Neural cell (in vitro differentiated cells): ENCODE results near the gene ZNF891. TPM values are rescaled to one million over a fixed set of nuclear protein-coding genes. Genes with fewer than 3 reads are reported as not detected.

ENCODE experiments used
- H2AFZ ChIP-seq: fragments of 200-600, 300-800 bp; sonication (generic), shearing (Covaris generic); 2 replicates; pipeline ENCODE4 v1.6.0; 2014; ENCODE audit warnings: low read depth, mild to moderate bottlenecking, antibody characterized with exemption, low read length, moderate library complexity
- H3F3A ChIP-seq: fragments of 200-600 bp; shearing (Covaris generic); 2 replicates; pipeline ENCODE4 v1.6.1; 2016; ENCODE audit warnings: mild to moderate bottlenecking, moderate library complexity, mixed read lengths, antibody characterized with exemption, low read length; ENCODE audit not compliant: insufficient read depth, poor library complexity, severe bottlenecking
- H3K27ac ChIP-seq: fragments of 200-600, 300-800 bp; sonication (generic), shearing (Covaris generic); 2 replicates; pipeline ENCODE4 v1.5.1; 2014; ENCODE audit warnings: mild to moderate bottlenecking, low read length, moderate library complexity
- H3K27me3 ChIP-seq: fragments of 300-800, 200-600 bp; sonication (generic), shearing (Covaris generic); 2 replicates; pipeline ENCODE4 v1.6.0; 2014; ENCODE audit warnings: mild to moderate bottlenecking, low read depth, low read length, moderate library complexity; ENCODE audit not compliant: insufficient read depth
- H3K36me3 ChIP-seq: fragments of 300-800, 200-600 bp; sonication (generic), shearing (Covaris generic); 2 replicates; pipeline ENCODE4 v1.5.1; 2014; ENCODE audit warnings: mild to moderate bottlenecking, antibody characterized with exemption, low read length, moderate library complexity; ENCODE audit not compliant: insufficient read depth
- H3K4me2 ChIP-seq: fragments of 300-800, 200-600 bp; sonication (generic), shearing (Covaris generic); 2 replicates; pipeline ENCODE4 v1.6.0; 2014; ENCODE audit warnings: mild to moderate bottlenecking, low read length
- H3K4me3 ChIP-seq: fragments of 300-800, 200-600 bp; sonication (generic), shearing (Covaris generic); 2 replicates; pipeline ENCODE4 v1.5.1; 2014; ENCODE audit warnings: mild to moderate bottlenecking, low read length, moderate library complexity
- H3K79me2 ChIP-seq: fragments of 200-600 bp; shearing (Covaris generic); replicated peaks from 2 replicates; pipeline ENCODE4 v1.6.0; 2014; ENCODE audit warnings: mild to moderate bottlenecking, low read length, moderate library complexity; ENCODE audit not compliant: insufficient read depth
- H3K9ac ChIP-seq: fragments of 300-800, 200-600 bp; sonication (generic), shearing (Covaris generic); 2 replicates; pipeline ENCODE4 v1.6.1; 2016; ENCODE audit warnings: mild to moderate bottlenecking, low read length, mixed read lengths
- H3K9me2 ChIP-seq: fragments of 200-600 bp; shearing (Covaris generic); 2 replicates; pipeline ENCODE4 v1.6.1; 2016; ENCODE audit warnings: mild to moderate bottlenecking, low read length, mixed read lengths; ENCODE audit not compliant: insufficient read depth
- H3K9me3 ChIP-seq: fragments of 200-600, 300-800 bp; sonication (generic), shearing (Covaris generic); 2 replicates; pipeline ENCODE4 v1.6.1; 2016; ENCODE audit warnings: mild to moderate bottlenecking, mixed run types, low read length, moderate library complexity, mixed read lengths
- H4K20me1 ChIP-seq: fragments of 200-600 bp; shearing (Covaris generic); 2 replicates; pipeline ENCODE4 v1.6.1; 2016; ENCODE audit warnings: mild to moderate bottlenecking, mixed run types; ENCODE audit not compliant: insufficient read depth
- EP300 ChIP-seq: fragments of 450-650 bp; conservative IDR thresholded peaks from 2 replicates; pipeline ENCODE4 v1.6.1; 2014; ENCODE audit warnings: antibody characterized with exemption, mild to moderate bottlenecking, moderate library complexity; ENCODE audit not compliant: poor library complexity, severe bottlenecking
- EZH2 ChIP-seq: fragments of 200-600, 300-800 bp; shearing (Covaris generic), sonication (generic); IDR thresholded peaks from 2 replicates; pipeline ENCODE4 v1.6.1; 2014; ENCODE audit warnings: antibody characterized with exemption, low read length, borderline replicate concordance, mild to moderate bottlenecking; ENCODE audit not compliant: insufficient read depth, poor library complexity, severe bottlenecking
- MXI1 ChIP-seq: fragments of 450-650 bp; conservative IDR thresholded peaks from 2 replicates; pipeline ENCODE4 v1.6.1; 2014; ENCODE audit warnings: antibody characterized with exemption, mild to moderate bottlenecking; ENCODE audit not compliant: poor library complexity, severe bottlenecking
- POLR2AphosphoS5 ChIP-seq: IDR thresholded peaks from 2 replicates; pipeline ENCODE4 v1.6.1; 2012
- RAD21 ChIP-seq: fragments of 450-650 bp; conservative IDR thresholded peaks from 2 replicates; pipeline ENCODE4 v1.6.1; 2014; ENCODE audit warnings: antibody characterized with exemption, mild to moderate bottlenecking, moderate library complexity
- SMC3 ChIP-seq: fragments of 450-650 bp; conservative IDR thresholded peaks from 2 replicates; pipeline ENCODE4 v1.6.1; 2014; ENCODE audit warnings: antibody characterized with exemption, mild to moderate bottlenecking, moderate library complexity; ENCODE audit not compliant: poor library complexity
- TAF1 ChIP-seq: IDR thresholded peaks from 2 replicates; pipeline ENCODE4 v1.6.1; 2012; ENCODE audit warnings: low read depth
- polyA minus RNA-seq: library from RNA; depleted of rRNA, polyadenylated mRNA; stranded (reverse); fragments of >200 nt; gene quantifications from 2 replicates; pipeline ENCODE4 v1.2.3, GENCODE V29; 2014
- polyA plus RNA-seq: library from polyadenylated mRNA; depleted of rRNA; stranded (reverse); fragments of >200 nt; gene quantifications from 2 replicates; pipeline ENCODE4 v1.2.3, GENCODE V29; 2014
- TF ChIP-seq, protein P1 (sequence below): IDR thresholded peaks from 2 replicates; pipeline ENCODE4 v1.6.1; 2012; ENCODE audit warnings: borderline replicate concordance
- TF ChIP-seq, protein P2 (sequence below): fragments of 450-650 bp; IDR thresholded peaks from 2 replicates; pipeline ENCODE4 v1.5.1; 2014; ENCODE audit warnings: antibody characterized with exemption, mild to moderate bottlenecking, moderate library complexity; ENCODE audit not compliant: poor library complexity, severe bottlenecking

ZNF891 gene
- polyA plus RNA-seq (9.4 and 10.4 TPM in 2 replicates), polyA minus RNA-seq (22.4 and 24.1 TPM in 2 replicates)

DNA sequence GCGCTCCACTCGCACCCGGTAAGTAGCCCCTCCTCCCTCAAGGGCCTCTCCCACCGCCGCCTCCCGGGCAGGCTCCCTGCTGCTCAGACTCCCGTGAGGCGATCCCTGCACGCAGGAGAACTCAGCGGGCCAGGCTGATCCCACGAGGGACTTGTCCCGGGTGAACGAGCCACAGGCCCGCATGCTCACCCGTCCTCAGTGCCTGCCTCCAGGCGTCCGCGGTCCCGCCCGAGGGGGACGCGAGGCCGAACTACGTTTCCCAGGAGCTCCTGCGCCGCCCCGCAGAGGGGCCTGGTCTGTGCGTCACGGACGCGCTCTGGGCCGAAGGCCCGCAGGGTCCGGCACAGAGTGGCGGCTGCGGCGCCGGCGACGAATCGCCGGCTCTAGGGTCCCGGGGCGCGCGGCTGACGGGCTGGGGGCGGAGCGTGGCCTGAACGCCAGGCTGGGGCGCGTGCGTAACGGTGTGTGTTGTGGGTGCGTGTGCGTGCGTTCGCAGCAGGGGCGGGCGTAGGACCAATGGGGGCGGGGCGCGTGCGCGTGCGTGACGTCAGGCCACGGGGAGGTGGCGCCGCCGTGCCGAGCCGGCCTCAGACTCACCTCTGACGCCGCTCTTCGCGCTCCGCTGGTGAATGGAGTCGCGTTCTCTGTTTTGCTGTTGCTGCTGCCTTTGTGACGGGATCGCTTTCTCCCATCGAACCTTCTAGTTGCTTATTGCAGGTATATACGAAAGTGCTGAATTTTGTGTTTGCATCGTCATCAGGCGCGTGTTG, at the start of gene ZNF891, which contains the start of gene ZNF10:
ZNF891 (minus strand) TSS at position 237 of the 770 bp plus-strand sequence. CDS start 8,356 bp downstream, outside the sequence.
ZNF10 (plus strand) TSS at position 590 of the 770 bp plus-strand sequence. CDS start 13,866 bp downstream, outside the sequence.
- Histone ChIP-seq H3K4me3 (peak within 1 kb of the TSS; percentile 99), H3K9ac (peak within 1 kb of the TSS; percentile 94), H3F3A (no peaks in the 10 kb centered on the region), H3K27me3 (no peaks in the 10 kb centered on the region), H3K27ac (peak within 1 kb of the TSS; percentile 98), H3K9me2 (no peaks in the 10 kb centered on the region), H3K9me3 (peaks cover 21% of the 10 kb centered on the region), H2AFZ (peak within 1 kb of the TSS; percentile 94), H3K36me3 (peaks cover 36% of the 10 kb centered on the region), H4K20me1 (no peaks in the 10 kb centered on the region), H3K79me2 (peaks cover 58% of the 10 kb centered on the region), H3K4me2 (peak within 1 kb of the TSS; percentile 77)
- TF ChIP-seq EZH2 (no peak), TAF1 (peak; percentile 94), EP300 (peak; percentile 79), POLR2AphosphoS5 (peak; percentile 97), MXI1 (peak; percentile 88), RAD21 (peak; percentile 18), SMC3 (peak; percentile 21)
- TF ChIP-seq, protein P1, sequence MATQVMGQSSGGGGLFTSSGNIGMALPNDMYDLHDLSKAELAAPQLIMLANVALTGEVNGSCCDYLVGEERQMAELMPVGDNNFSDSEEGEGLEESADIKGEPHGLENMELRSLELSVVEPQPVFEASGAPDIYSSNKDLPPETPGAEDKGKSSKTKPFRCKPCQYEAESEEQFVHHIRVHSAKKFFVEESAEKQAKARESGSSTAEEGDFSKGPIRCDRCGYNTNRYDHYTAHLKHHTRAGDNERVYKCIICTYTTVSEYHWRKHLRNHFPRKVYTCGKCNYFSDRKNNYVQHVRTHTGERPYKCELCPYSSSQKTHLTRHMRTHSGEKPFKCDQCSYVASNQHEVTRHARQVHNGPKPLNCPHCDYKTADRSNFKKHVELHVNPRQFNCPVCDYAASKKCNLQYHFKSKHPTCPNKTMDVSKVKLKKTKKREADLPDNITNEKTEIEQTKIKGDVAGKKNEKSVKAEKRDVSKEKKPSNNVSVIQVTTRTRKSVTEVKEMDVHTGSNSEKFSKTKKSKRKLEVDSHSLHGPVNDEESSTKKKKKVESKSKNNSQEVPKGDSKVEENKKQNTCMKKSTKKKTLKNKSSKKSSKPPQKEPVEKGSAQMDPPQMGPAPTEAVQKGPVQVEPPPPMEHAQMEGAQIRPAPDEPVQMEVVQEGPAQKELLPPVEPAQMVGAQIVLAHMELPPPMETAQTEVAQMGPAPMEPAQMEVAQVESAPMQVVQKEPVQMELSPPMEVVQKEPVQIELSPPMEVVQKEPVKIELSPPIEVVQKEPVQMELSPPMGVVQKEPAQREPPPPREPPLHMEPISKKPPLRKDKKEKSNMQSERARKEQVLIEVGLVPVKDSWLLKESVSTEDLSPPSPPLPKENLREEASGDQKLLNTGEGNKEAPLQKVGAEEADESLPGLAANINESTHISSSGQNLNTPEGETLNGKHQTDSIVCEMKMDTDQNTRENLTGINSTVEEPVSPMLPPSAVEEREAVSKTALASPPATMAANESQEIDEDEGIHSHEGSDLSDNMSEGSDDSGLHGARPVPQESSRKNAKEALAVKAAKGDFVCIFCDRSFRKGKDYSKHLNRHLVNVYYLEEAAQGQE, result peak; percentile 95
- TF ChIP-seq, protein P2, sequence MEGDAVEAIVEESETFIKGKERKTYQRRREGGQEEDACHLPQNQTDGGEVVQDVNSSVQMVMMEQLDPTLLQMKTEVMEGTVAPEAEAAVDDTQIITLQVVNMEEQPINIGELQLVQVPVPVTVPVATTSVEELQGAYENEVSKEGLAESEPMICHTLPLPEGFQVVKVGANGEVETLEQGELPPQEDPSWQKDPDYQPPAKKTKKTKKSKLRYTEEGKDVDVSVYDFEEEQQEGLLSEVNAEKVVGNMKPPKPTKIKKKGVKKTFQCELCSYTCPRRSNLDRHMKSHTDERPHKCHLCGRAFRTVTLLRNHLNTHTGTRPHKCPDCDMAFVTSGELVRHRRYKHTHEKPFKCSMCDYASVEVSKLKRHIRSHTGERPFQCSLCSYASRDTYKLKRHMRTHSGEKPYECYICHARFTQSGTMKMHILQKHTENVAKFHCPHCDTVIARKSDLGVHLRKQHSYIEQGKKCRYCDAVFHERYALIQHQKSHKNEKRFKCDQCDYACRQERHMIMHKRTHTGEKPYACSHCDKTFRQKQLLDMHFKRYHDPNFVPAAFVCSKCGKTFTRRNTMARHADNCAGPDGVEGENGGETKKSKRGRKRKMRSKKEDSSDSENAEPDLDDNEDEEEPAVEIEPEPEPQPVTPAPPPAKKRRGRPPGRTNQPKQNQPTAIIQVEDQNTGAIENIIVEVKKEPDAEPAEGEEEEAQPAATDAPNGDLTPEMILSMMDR, result no peak

DNA sequence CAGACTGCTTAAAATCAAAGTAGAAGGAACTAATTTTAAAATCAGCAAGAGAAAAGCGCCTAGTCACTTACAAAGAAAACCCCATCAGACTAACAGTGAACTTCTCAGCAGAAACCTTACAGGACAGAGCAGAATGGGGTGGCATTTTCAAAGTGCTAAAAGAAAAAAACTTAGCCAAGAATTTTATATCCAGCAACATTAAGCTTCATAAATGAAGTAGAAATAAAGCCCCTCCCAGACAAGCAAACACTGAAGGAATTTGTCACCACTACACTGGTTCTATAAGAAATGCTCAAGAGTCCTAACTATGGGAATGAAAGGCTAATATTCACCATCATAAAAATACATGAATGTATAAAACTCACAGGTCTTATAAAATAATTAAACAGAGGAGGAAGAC, 44.8 kb upstream of the ZNF891 start:
- Histone ChIP-seq H3K4me3 (no peak overlapping the region), H4K20me1 (no peaks in the 10 kb centered on the region), H3K27ac (no peak overlapping the region), H2AFZ (no peak overlapping the region), H3K9me3 (peaks cover 20% of the 10 kb centered on the region), H3F3A (no peaks in the 10 kb centered on the region), H3K79me2 (no peaks in the 10 kb centered on the region), H3K4me2 (no peak overlapping the region), H3K27me3 (no peaks in the 10 kb centered on the region), H3K9me2 (no peaks in the 10 kb centered on the region), H3K36me3 (no peaks in the 10 kb centered on the region), H3K9ac (no peak overlapping the region)
- TF ChIP-seq TAF1 (no peak), EP300 (no peak), SMC3 (no peak), MXI1 (no peak), POLR2AphosphoS5 (no peak), RAD21 (no peak), EZH2 (no peak)
- TF ChIP-seq, protein P2, result no peak
- TF ChIP-seq, protein P1, result no peak
